EH (cell line): ENCODE results near the gene JMJD8.

Experiments used
- DNase-seq: peaks from one replicate; pipeline ENCODE4 v3.0.0-alpha.2; 2015; ENCODE audit warnings: low read depth

The JMJD8 gene

GRCh38 chr16:641326-642188 lies 42.6 kb downstream of the JMJD8 start, which contains the start of gene MCRIP2:
Gene MCRIP2 (plus strand): TSS chr16:641828. CDS start chr16:641992, 164 bp downstream.
- peak; percentile 80 for DNase-seq

GRCh38 chr16:640614-641013 lies 43.5 kb downstream of the JMJD8 start:
- no peak for DNase-seq

- no peak for DNase-seq
Observed at GRCh38 chr16:638836-639235, 45.3 kb downstream of the JMJD8 start.

GRCh38 chr16:638034-638543 lies 46.0 kb downstream of the JMJD8 start:
- no peak for DNase-seq

- DNase-seq = peak; percentile 92
Observed at GRCh38 chr16:637081-638018, 46.8 kb downstream of the JMJD8 start.

GRCh38 chr16:636206-637080 lies 47.7 kb downstream of the JMJD8 start, which contains the start of gene METTL26:
Gene METTL26 (minus strand): TSS chr16:636305. CDS start chr16:636290, 15 bp downstream.
- peak; percentile 96 for DNase-seq

GRCh38 chr16:635573-636205 lies 48.4 kb downstream of the JMJD8 start:
- DNase-seq = no peak

GRCh38 chr16:634996-635395 lies 49.1 kb downstream of the JMJD8 start:
- DNase-seq = no peak

- DNase-seq = no peak
Observed at GRCh38 chr16:634051-634670, 50.0 kb downstream of the JMJD8 start.

GRCh38 chr16:633336-634050 lies 50.6 kb downstream of the JMJD8 start:
- DNase-seq = no peak

GRCh38 chr16:632486-633335 lies 51.4 kb downstream of the JMJD8 start:
- DNase-seq = no peak

GRCh38 chr16:631808-632358 lies 52.3 kb downstream of the JMJD8 start:
- DNase-seq = no peak
